ENCODE measurements around the gene KCNG2.

- TF ChIP-seq, protein P1, sequence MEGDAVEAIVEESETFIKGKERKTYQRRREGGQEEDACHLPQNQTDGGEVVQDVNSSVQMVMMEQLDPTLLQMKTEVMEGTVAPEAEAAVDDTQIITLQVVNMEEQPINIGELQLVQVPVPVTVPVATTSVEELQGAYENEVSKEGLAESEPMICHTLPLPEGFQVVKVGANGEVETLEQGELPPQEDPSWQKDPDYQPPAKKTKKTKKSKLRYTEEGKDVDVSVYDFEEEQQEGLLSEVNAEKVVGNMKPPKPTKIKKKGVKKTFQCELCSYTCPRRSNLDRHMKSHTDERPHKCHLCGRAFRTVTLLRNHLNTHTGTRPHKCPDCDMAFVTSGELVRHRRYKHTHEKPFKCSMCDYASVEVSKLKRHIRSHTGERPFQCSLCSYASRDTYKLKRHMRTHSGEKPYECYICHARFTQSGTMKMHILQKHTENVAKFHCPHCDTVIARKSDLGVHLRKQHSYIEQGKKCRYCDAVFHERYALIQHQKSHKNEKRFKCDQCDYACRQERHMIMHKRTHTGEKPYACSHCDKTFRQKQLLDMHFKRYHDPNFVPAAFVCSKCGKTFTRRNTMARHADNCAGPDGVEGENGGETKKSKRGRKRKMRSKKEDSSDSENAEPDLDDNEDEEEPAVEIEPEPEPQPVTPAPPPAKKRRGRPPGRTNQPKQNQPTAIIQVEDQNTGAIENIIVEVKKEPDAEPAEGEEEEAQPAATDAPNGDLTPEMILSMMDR (IDR thresholded peaks at IDR 0.05), result no peak
- no peak for TF ChIP-seq EZH2 (IDR thresholded peaks at IDR 0.05; ENCODE audit: borderline replicate concordance, insufficient read depth, low read depth, low read length, poor library complexity, severe bottlenecking)
These were observed 32.1 kb upstream of the KCNG2 start for GRCh38 chr18:79765491-79766245.
